Lower leg skin (tissue), 3 donors: ENCODE measurements around the gene SPAG8.

ENCODE experiments used
- CTCF ChIP-seq, 3 donors: fragments of 450-650 bp; IDR thresholded peaks; one replicate each; pipeline ENCODE4 v1.5.1; 2016; ENCODE audit warnings: antibody characterized with exemption in 3 of 3, mild to moderate bottlenecking in 3 of 3, moderate library complexity in 2 of 3
- POLR2A ChIP-seq, 2 donors: fragments of 450-650 bp; IDR thresholded peaks; one replicate each; pipeline ENCODE4 v1.6.1; 2016 to 2017; ENCODE audit warnings: antibody characterized with exemption in 2 of 2, mild to moderate bottlenecking in 1 of 2, moderate library complexity in 1 of 2

DNA sequence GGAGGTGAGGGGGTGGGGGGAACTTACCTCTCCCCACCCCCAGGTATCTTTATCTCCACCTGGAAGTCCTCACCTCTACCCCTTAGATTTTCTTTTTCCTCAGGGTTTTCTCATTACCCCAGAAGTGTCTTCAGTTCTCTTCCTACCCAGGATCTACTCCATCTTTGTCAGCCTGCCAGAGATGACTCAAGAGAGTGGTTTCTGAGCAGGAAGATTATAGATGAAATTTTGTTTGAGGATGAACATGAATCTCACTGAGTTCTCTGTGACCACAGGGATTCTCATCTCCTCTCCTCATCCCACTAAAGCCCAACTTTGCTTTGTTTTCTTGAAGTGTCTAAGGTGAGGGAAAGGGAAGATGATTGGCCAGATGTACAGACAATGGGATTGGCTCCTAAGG, 8.0 kb upstream of the SPAG8 start:
- TF ChIP-seq CTCF (IDR thresholded peaks at IDR 0.05) (no peak), POLR2A (IDR thresholded peaks at IDR 0.05) (no peak)
